GM12878 (cell line): ENCODE results near the gene KCTD16. TPM values are rescaled to one million over a fixed set of nuclear protein-coding genes. Genes with fewer than 3 reads are reported as not detected.
A peak's percentile ranks its signal among the peaks of the same experiment; 100 is the strongest.

Experiments
- ATAC-seq: fragments of 200-7000 bp; cut with Tn5 transposase; 3 replicates; pipeline ENCODE4 v1.9.1; 2020; ENCODE audit warnings: mild to moderate bottlenecking, moderate library complexity
- BruUV-seq: library from RNA; stranded (reverse); fragments of 400-500 nt; replicated peaks from 2 replicates; lab custom pipeline; 2021; lab: Mats Ljungman, UMichigan
- CTCF ChIA-PET: fragments of 300-600 bp; sonication (Branson Sonifier 250); formaldehyde crosslinking; extraction: SDS; loops from one replicate; lab custom pipeline; 2021; ENCODE audit warnings: inconsistent platforms; lab: Yijun Ruan, JAX
- POLR2A ChIA-PET: fragments of 350-600 bp; formaldehyde crosslinking; extraction: SDS; loops from one replicate; lab custom pipeline; 2021; ENCODE audit warnings: inconsistent platforms; lab: Charles Lee
- RAD21 ChIA-PET: fragments of 300-600 bp; sonication (Branson Sonifier 250); formaldehyde crosslinking; loops from one replicate; lab custom pipeline; 2023; ENCODE audit warnings: antibody characterized with exemption; ENCODE audit not compliant: unreplicated experiment; lab: Charles Lee
- SMC1A ChIA-PET: fragments of 300-600 bp; sonication (Branson Sonifier 250); formaldehyde crosslinking; loops from one replicate; lab custom pipeline; 2023; ENCODE audit not compliant: unreplicated experiment, uncharacterized antibody; lab: Charles Lee
- DNase-seq: peaks from one replicate; pipeline ENCODE4 v3.0.0-alpha.2; 2011; ENCODE audit warnings: low read depth, low spot score
- FAIRE-seq: peaks from 3 replicates; lab custom pipeline; 2011; peaks lifted over from hg19 to GRCh38; lab: Jason Lieb, UNC
- H2AFZ ChIP-seq: 2 replicates; pipeline ENCODE4 v1.6.0; 2011; ENCODE audit warnings: low read depth, low read length, control low read depth; ENCODE audit not compliant: control insufficient read depth
- H3K27ac ChIP-seq: 2 replicates; pipeline ENCODE4 v1.5.1; 2011; ENCODE audit warnings: control low read depth; ENCODE audit not compliant: control insufficient read depth, insufficient read depth
- H3K27me3 ChIP-seq, 2 experiments: replicated peaks in 1 of 2; 2 replicates each; pipeline versions ENCODE4 v1.6.0 to v1.6.1; 2011; ENCODE audit warnings: low read length in 1 of 2; ENCODE audit not compliant: control insufficient read depth in 2 of 2, insufficient read depth in 2 of 2
- H3K36me3 ChIP-seq, 2 experiments: 2 replicates each; pipeline ENCODE4 v1.5.1; 2011; ENCODE audit warnings: low read length in 1 of 2; ENCODE audit not compliant: control insufficient read depth in 2 of 2, insufficient read depth in 2 of 2
- H3K4me1 ChIP-seq: 2 replicates; pipeline ENCODE4 v1.6.1; 2011; ENCODE audit warnings: mild to moderate bottlenecking, low read length, moderate library complexity, mixed read lengths; ENCODE audit not compliant: control insufficient read depth, insufficient read depth
- H3K4me2 ChIP-seq: 2 replicates; pipeline ENCODE4 v1.6.0; 2011; ENCODE audit warnings: control low read depth; ENCODE audit not compliant: control insufficient read depth, insufficient read depth
- H3K4me3 ChIP-seq: fragments of 200-600 bp; sonication (generic); 2 replicates; pipeline ENCODE4 v1.5.1; 2016
- H3K79me2 ChIP-seq: 2 replicates; pipeline ENCODE4 v1.6.0; 2011; ENCODE audit warnings: low read length; ENCODE audit not compliant: control insufficient read depth, insufficient read depth
- H3K9ac ChIP-seq: 2 replicates; pipeline ENCODE4 v1.8.0; 2011; ENCODE audit warnings: low read length, control low read depth, mixed read lengths; ENCODE audit not compliant: control insufficient read depth, insufficient read depth
- H3K9me3 ChIP-seq: replicated peaks from 3 replicates; pipeline ENCODE4 v1.5.1; 2011; ENCODE audit warnings: mild to moderate bottlenecking, low read length; ENCODE audit not compliant: control insufficient read depth, insufficient read depth
- H4K20me1 ChIP-seq: 2 replicates; pipeline ENCODE4 v1.6.0; 2011; ENCODE audit not compliant: control insufficient read depth, insufficient read depth
- BACH1 ChIP-seq: fragments of 450-650 bp; IDR thresholded peaks from 2 replicates; pipeline ENCODE4 v1.6.1; 2017; ENCODE audit warnings: mild to moderate bottlenecking, borderline replicate concordance
- CBFB ChIP-seq: IDR thresholded peaks from 2 replicates; pipeline ENCODE4 v1.6.1; 2016; ENCODE audit warnings: antibody characterized with exemption, low read depth
- FOS ChIP-seq: IDR thresholded peaks from 3 replicates; pipeline ENCODE4 v1.6.1; 2011; ENCODE audit warnings: borderline replicate concordance; ENCODE audit not compliant: insufficient read length; ENCODE audit errors: extremely low read depth
- JUNB ChIP-seq: IDR thresholded peaks from 2 replicates; pipeline ENCODE4 v1.6.1; 2016; ENCODE audit warnings: antibody characterized with exemption, mild to moderate bottlenecking
- JUND ChIP-seq: IDR thresholded peaks from 2 replicates; pipeline ENCODE4 v1.6.1; 2012; ENCODE audit warnings: low read depth, mild to moderate bottlenecking, low read length, improper control_type of control experiment, moderate library complexity
- POLR2AphosphoS5 ChIP-seq: IDR thresholded peaks from 2 replicates; pipeline ENCODE4 v1.6.1; 2011; ENCODE audit warnings: mild to moderate bottlenecking, low read length, inconsistent platforms
- RB1 ChIP-seq: fragments of 450-650 bp; formaldehyde crosslinking; IDR thresholded peaks from 2 replicates; pipeline ENCODE4 v1.6.1; 2017; ENCODE audit warnings: mild to moderate bottlenecking, borderline replicate concordance
- RCOR1 ChIP-seq: conservative IDR thresholded peaks from 2 replicates; pipeline ENCODE4 v1.6.1; 2012; ENCODE audit warnings: low read depth, low read length, improper control_type of control experiment
- RUNX3 ChIP-seq: IDR thresholded peaks from 2 replicates; pipeline ENCODE4 v1.6.1; 2012; ENCODE audit warnings: low read length, inconsistent platforms
- SIN3A ChIP-seq: IDR thresholded peaks from 2 replicates; pipeline ENCODE4 v1.6.1; 2012; ENCODE audit warnings: low read depth, low read length, improper control_type of control experiment
- SMC3 ChIP-seq: IDR thresholded peaks from 2 replicates; pipeline ENCODE4 v1.6.1; 2011; ENCODE audit warnings: low read length, improper control_type of control experiment, borderline replicate concordance
- TCF12 ChIP-seq: IDR thresholded peaks from 2 replicates; pipeline ENCODE4 v1.6.1; 2011; ENCODE audit warnings: low read depth, mild to moderate bottlenecking, low read length
- TCF7 ChIP-seq: IDR thresholded peaks from 2 replicates; pipeline ENCODE4 v1.6.1; 2014; ENCODE audit warnings: antibody characterized with exemption, borderline replicate concordance
- YBX1 ChIP-seq: fragments of 450-650 bp; IDR thresholded peaks from 2 replicates; pipeline ENCODE4 v1.6.1; 2016; ENCODE audit warnings: antibody characterized with exemption
- ZNF274 ChIP-seq: IDR thresholded peaks from one replicate; pipeline ENCODE4 v1.8.0; 2011; ENCODE audit not compliant: insufficient read length, insufficient read depth
- WGBS: methylation state at CpG from one replicate; pipeline ENCODE4 v1.1.6; 2016; ENCODE audit warnings: low lambda C conversion rate; ENCODE audit not compliant: insufficient replicate concordance, insufficient coverage; ENCODE audit errors: missing lambda C conversion rate; 5-methylcytosine and 5-hydroxymethylcytosine counted together
- in situ Hi-C: fragments of 300-500 bp; cut with MboI; formaldehyde crosslinking; loops from 9 replicates; pipeline ENCODE4 v1.14.3; 2018; ENCODE audit warnings: mixed read lengths
- intact Hi-C: fragments of 100-400 bp; cut with micrococcal nuclease; formaldehyde crosslinking; loops from one replicate; pipeline ENCODE4 v1.14.2; 2022; ENCODE audit not compliant: unreplicated experiment
- polyA plus RNA-seq, 11 experiments: library from polyadenylated mRNA; depleted of rRNA in 4 of 11; unstranded in 6 of 11; stranded (reverse) in 5 of 11; fragments of >200 nt; fragmentation: Nextera tagmentation in 4 of 11; fragmentation: Illumina TruSeq in 1 of 11; extraction: Ambion mirVana in 4 of 11; extraction: Trizol in 1 of 11; gene quantifications; 1 replicate in 1 of 11; 2 replicates in 10 of 11; pipeline versions ENCODE4 v1.2.1 to v1.2.3, GENCODE V29; 2011 to 2016; ENCODE audit warnings: inconsistent platforms in 2 of 11, missing spikeins in 2 of 11, low read depth in 1 of 11
- total RNA-seq, 4 experiments: library from RNA; depleted of rRNA in 3 of 4; stranded (reverse); fragments of >200 nt in 3 of 4; fragmentation: Illumina TruSeq in 1 of 4; extraction: Trizol in 1 of 4; gene quantifications; 2 replicates each; pipeline versions ENCODE4 v1.2.1 to v1.2.3, GENCODE V29; 2013 to 2021
- TF ChIP-seq, protein P1 (sequence below): IDR thresholded peaks from 2 replicates; pipeline ENCODE4 v1.6.1; 2011; ENCODE audit warnings: borderline replicate concordance, low read depth, mild to moderate bottlenecking, moderate library complexity, low read length; ENCODE audit not compliant: insufficient read depth, poor library complexity, severe bottlenecking
- TF ChIP-seq, protein P2 (sequence below): fragments of 450-650 bp; IDR thresholded peaks from 2 replicates; pipeline ENCODE4 v1.6.1; 2016; ENCODE audit warnings: mild to moderate bottlenecking
- TF ChIP-seq, protein P3 (sequence below), 3 experiments: IDR thresholded peaks in 2 of 3; conservative IDR thresholded peaks in 1 of 3; 2 replicates each; pipeline ENCODE4 v1.5.1; 2011; ENCODE audit warnings: low read depth in 3 of 3, low read length in 3 of 3, mild to moderate bottlenecking in 3 of 3, control low read depth in 2 of 3, moderate library complexity in 2 of 3, inconsistent platforms in 1 of 3, mixed read lengths in 1 of 3; ENCODE audit not compliant: control insufficient read depth in 2 of 3, insufficient read depth in 1 of 3; ENCODE audit errors: extremely low read depth in 1 of 3
- TF ChIP-seq, protein P4 (sequence below): fragments of 450-650 bp; IDR thresholded peaks from 2 replicates; pipeline ENCODE4 v1.6.1; 2017; ENCODE audit warnings: low read depth, mild to moderate bottlenecking, moderate library complexity

The KCTD16 gene
- total and polyA plus RNA-seq, 10 of the 15 experiments (the other 5 are each of a cell fraction or from before 2014, with no cell fraction given), result 0.03 to 0.10 (median 0.06) TPM; not detected in 3

DNA sequence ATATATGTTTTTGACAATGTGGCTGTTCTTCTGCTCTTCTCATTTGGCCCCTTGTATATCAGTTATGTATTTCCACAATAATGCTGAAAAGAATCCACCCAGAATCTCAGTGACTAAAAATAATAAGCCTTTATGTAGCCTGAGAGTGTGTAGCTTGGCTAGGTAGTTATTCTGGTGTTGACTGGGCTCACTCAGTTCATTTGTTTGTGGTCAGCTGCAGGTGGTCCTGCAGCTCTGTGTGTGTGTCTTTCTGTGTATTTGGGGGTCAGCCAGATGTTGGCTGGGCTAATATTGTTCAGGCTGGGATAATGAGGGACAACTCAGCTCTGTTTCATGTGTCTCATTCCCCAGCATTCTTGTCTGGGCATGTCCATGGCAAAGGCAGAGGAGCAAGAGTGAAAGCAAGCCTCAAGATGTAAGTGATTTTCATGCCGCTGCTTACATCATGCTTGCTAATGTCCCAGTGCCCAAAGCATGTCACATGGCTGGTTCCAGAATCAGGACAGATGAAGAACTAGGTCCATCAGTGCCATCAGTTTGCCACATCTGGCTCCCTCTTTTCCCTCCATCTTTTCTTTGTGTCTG, 162.8 kb downstream of the KCTD16 start:
- intact Hi-C loops, result no loop called here
- in situ Hi-C loops, result no loop called here
- Histone ChIP-seq H2AFZ (no peak overlapping the region; the same call in 1 of the 2 replicates), H3K36me3 (no peaks in the 10 kb centered on the region), H3K27me3 (no peaks in the 10 kb centered on the region), H3K9ac (no peak overlapping the region), H3K9me3 (no peaks in the 10 kb centered on the region; the same call in 2 of the 3 replicates), H3K27ac (no peak overlapping the region; the same call in 1 of the 2 replicates), H3K79me2 (no peaks in the 10 kb centered on the region), H3K4me3 (no peak overlapping the region), H3K4me2 (no peak overlapping the region), H4K20me1 (no peaks in the 10 kb centered on the region), H3K4me1 (peaks cover 4% of the 10 kb centered on the region)
- SMC1A ChIA-PET, result interaction anchor here (0.7 to 0.9 kb wide), 3 partner anchors 10 to 58 kb away, joined by 3 read pairs; no protein-coding TSS in a partner anchor
- WGBS, result 67% methylated on average over 1 of the region's 1 CpG
- CTCF ChIA-PET, result interaction anchor here (0.9 kb wide), 1 partner anchor 1677 kb away, joined by 3 read pairs; no protein-coding TSS in a partner anchor
- POLR2A ChIA-PET, result no interaction called here
- BruUV-seq, result no TSS peak
- FAIRE-seq (no peak), DNase-seq (peak; percentile 11), ATAC-seq (peak; percentile 64)
- RAD21 ChIA-PET, result no interaction called here
- no peak for TF ChIP-seq SIN3A
- peak; percentile 90 for TF ChIP-seq RUNX3
- TF ChIP-seq, protein P1, sequence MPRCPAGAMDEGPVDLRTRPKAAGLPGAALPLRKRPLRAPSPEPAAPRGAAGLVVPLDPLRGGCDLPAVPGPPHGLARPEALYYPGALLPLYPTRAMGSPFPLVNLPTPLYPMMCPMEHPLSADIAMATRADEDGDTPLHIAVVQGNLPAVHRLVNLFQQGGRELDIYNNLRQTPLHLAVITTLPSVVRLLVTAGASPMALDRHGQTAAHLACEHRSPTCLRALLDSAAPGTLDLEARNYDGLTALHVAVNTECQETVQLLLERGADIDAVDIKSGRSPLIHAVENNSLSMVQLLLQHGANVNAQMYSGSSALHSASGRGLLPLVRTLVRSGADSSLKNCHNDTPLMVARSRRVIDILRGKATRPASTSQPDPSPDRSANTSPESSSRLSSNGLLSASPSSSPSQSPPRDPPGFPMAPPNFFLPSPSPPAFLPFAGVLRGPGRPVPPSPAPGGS, result no peak
- no peak for TF ChIP-seq SMC3
- peak; percentile 58; the same call in 1 of the 2 replicates for TF ChIP-seq TCF12
- TF ChIP-seq BACH1, result no peak
- TF ChIP-seq, protein P2, sequence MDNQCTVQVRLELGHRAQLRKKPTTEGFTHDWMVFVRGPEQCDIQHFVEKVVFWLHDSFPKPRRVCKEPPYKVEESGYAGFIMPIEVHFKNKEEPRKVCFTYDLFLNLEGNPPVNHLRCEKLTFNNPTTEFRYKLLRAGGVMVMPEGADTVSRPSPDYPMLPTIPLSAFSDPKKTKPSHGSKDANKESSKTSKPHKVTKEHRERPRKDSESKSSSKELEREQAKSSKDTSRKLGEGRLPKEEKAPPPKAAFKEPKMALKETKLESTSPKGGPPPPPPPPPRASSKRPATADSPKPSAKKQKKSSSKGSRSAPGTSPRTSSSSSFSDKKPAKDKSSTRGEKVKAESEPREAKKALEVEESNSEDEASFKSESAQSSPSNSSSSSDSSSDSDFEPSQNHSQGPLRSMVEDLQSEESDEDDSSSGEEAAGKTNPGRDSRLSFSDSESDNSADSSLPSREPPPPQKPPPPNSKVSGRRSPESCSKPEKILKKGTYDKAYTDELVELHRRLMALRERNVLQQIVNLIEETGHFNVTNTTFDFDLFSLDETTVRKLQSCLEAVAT, result no peak
- no peak for TF ChIP-seq ZNF274
- TF ChIP-seq TCF7, result no peak
- no peak for TF ChIP-seq POLR2AphosphoS5
- peak; percentile 56; the same call in 1 of the 2 replicates for TF ChIP-seq JUNB
- TF ChIP-seq CBFB, result no peak; the same call in 1 of the 2 replicates
- TF ChIP-seq, protein P3, sequence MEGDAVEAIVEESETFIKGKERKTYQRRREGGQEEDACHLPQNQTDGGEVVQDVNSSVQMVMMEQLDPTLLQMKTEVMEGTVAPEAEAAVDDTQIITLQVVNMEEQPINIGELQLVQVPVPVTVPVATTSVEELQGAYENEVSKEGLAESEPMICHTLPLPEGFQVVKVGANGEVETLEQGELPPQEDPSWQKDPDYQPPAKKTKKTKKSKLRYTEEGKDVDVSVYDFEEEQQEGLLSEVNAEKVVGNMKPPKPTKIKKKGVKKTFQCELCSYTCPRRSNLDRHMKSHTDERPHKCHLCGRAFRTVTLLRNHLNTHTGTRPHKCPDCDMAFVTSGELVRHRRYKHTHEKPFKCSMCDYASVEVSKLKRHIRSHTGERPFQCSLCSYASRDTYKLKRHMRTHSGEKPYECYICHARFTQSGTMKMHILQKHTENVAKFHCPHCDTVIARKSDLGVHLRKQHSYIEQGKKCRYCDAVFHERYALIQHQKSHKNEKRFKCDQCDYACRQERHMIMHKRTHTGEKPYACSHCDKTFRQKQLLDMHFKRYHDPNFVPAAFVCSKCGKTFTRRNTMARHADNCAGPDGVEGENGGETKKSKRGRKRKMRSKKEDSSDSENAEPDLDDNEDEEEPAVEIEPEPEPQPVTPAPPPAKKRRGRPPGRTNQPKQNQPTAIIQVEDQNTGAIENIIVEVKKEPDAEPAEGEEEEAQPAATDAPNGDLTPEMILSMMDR (IDR thresholded peaks at IDR 0.05 in 2 of 3, conservative IDR thresholded peaks at IDR 0.05 in 1 of 3; ENCODE audit: control insufficient read depth in 2 of 3, extremely low read depth in 1 of 3, insufficient read depth in 1 of 3, low read depth in 3 of 3, low read length in 3 of 3), result no peak
- TF ChIP-seq FOS, result no peak
- no peak for TF ChIP-seq JUND
- TF ChIP-seq YBX1, result no peak
- TF ChIP-seq RCOR1, result no peak
- TF ChIP-seq RB1, result no peak
- TF ChIP-seq, protein P4, sequence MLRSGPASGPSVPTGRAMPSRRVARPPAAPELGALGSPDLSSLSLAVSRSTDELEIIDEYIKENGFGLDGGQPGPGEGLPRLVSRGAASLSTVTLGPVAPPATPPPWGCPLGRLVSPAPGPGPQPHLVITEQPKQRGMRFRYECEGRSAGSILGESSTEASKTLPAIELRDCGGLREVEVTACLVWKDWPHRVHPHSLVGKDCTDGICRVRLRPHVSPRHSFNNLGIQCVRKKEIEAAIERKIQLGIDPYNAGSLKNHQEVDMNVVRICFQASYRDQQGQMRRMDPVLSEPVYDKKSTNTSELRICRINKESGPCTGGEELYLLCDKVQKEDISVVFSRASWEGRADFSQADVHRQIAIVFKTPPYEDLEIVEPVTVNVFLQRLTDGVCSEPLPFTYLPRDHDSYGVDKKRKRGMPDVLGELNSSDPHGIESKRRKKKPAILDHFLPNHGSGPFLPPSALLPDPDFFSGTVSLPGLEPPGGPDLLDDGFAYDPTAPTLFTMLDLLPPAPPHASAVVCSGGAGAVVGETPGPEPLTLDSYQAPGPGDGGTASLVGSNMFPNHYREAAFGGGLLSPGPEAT, result no peak
